ENCODE data around the gene LRRC56.

DNA sequence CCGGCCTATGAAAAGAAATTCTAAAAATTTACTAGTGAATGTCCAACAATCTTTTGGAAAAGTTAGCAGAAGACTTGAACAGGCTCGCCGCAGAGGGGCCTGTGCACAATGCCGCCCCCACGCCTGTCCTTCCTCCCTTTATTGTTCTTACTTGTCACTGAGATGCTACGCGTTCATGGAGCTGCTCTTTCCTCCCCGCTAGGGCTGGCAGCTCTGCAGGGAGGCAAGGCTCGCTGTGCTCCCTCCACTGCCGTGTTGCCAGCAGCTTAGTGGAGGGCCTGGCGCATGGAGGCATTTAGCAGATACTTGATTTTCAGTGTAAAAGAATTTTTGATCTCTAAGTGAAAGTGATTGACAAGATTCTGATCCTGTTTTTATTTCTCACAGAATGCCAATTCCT lies 53.7 kb downstream of the LRRC56 start:
- TF ChIP-seq, protein P1, sequence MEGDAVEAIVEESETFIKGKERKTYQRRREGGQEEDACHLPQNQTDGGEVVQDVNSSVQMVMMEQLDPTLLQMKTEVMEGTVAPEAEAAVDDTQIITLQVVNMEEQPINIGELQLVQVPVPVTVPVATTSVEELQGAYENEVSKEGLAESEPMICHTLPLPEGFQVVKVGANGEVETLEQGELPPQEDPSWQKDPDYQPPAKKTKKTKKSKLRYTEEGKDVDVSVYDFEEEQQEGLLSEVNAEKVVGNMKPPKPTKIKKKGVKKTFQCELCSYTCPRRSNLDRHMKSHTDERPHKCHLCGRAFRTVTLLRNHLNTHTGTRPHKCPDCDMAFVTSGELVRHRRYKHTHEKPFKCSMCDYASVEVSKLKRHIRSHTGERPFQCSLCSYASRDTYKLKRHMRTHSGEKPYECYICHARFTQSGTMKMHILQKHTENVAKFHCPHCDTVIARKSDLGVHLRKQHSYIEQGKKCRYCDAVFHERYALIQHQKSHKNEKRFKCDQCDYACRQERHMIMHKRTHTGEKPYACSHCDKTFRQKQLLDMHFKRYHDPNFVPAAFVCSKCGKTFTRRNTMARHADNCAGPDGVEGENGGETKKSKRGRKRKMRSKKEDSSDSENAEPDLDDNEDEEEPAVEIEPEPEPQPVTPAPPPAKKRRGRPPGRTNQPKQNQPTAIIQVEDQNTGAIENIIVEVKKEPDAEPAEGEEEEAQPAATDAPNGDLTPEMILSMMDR (conservative IDR thresholded peaks at IDR 0.05 in 1 of 2, IDR thresholded peaks at IDR 0.05 in 1 of 2; ENCODE audit: low read depth in 1 of 2, low read length in 2 of 2), result no peak
- no peak for TF ChIP-seq EZH2 (IDR thresholded peaks at IDR 0.05; ENCODE audit: low read length, missing control alignments)

All from fibroblast of lung (primary cell).